Measurements from ENCODE around the gene PGLYRP4.

Gene PGLYRP4

GRCh38 chr1:153379591-153379990 is 30.9 kb upstream of the PGLYRP4 start:
- no peak for DNase-seq (ENCODE audit: extremely low read depth in 1 of 2, low read depth in 1 of 2)

GRCh38 chr1:153375511-153375910 is 26.9 kb upstream of the PGLYRP4 start, which contains the start of gene S100A12:
S100A12 (minus strand) TSS chr1:153375621; CDS start chr1:153374592, 1,029 bp downstream.
- no peak for DNase-seq (ENCODE audit: extremely low read depth in 1 of 2, low read depth in 1 of 2)

GRCh38 chr1:153374071-153374470 is 25.4 kb upstream of the PGLYRP4 start:
- no peak for DNase-seq (ENCODE audit: extremely low read depth in 1 of 2, low read depth in 1 of 2)

GRCh38 chr1:153372571-153372970 is 23.9 kb upstream of the PGLYRP4 start:
- DNase-seq (ENCODE audit: extremely low read depth in 1 of 2, low read depth in 1 of 2): no peak

GRCh38 chr1:153371231-153371630 is 22.6 kb upstream of the PGLYRP4 start:
- no peak for DNase-seq (ENCODE audit: extremely low read depth in 1 of 2, low read depth in 1 of 2)

- no peak for DNase-seq (ENCODE audit: extremely low read depth in 1 of 2, low read depth in 1 of 2)
Measured at GRCh38 chr1:153370146-153370545, 21.5 kb upstream of the PGLYRP4 start.

- no peak for DNase-seq (ENCODE audit: extremely low read depth in 1 of 2, low read depth in 1 of 2)
Measured at GRCh38 chr1:153368495-153368894, 19.9 kb upstream of the PGLYRP4 start.

GRCh38 chr1:153367090-153367489 is 18.4 kb upstream of the PGLYRP4 start:
- no peak for DNase-seq (ENCODE audit: extremely low read depth in 1 of 2, low read depth in 1 of 2)

- DNase-seq (ENCODE audit: extremely low read depth in 1 of 2, low read depth in 1 of 2): no peak
Measured at GRCh38 chr1:153366261-153366660, 17.6 kb upstream of the PGLYRP4 start.

- DNase-seq (ENCODE audit: extremely low read depth in 1 of 2, low read depth in 1 of 2): no peak
Measured at GRCh38 chr1:153365696-153366095, 17.1 kb upstream of the PGLYRP4 start.

- no peak for DNase-seq (ENCODE audit: extremely low read depth in 1 of 2, low read depth in 1 of 2)
Measured at GRCh38 chr1:153364766-153365666, 16.4 kb upstream of the PGLYRP4 start.

GRCh38 chr1:153364156-153364555 is 15.5 kb upstream of the PGLYRP4 start:
- no peak for DNase-seq (ENCODE audit: extremely low read depth in 1 of 2, low read depth in 1 of 2)

- no peak for DNase-seq (ENCODE audit: extremely low read depth in 1 of 2, low read depth in 1 of 2)
Measured at GRCh38 chr1:153363641-153364040, 15.0 kb upstream of the PGLYRP4 start.

- no peak for DNase-seq (ENCODE audit: extremely low read depth in 1 of 2, low read depth in 1 of 2)
Measured at GRCh38 chr1:153362187-153362775, 13.6 kb upstream of the PGLYRP4 start.

- no peak for DNase-seq (ENCODE audit: extremely low read depth in 1 of 2, low read depth in 1 of 2)
Measured at GRCh38 chr1:153361480-153362109, 13.0 kb upstream of the PGLYRP4 start.

GRCh38 chr1:153360592-153361479 is 12.2 kb upstream of the PGLYRP4 start:
- DNase-seq (ENCODE audit: extremely low read depth in 1 of 2, low read depth in 1 of 2): no peak

- DNase-seq (ENCODE audit: extremely low read depth in 1 of 2, low read depth in 1 of 2): no peak
Measured at GRCh38 chr1:153360190-153360589, 11.5 kb upstream of the PGLYRP4 start.

GRCh38 chr1:153359241-153359640 is 10.6 kb upstream of the PGLYRP4 start:
- DNase-seq (ENCODE audit: extremely low read depth in 1 of 2, low read depth in 1 of 2): no peak

GRCh38 chr1:153358691-153358975 is 10.0 kb upstream of the PGLYRP4 start:
- DNase-seq (ENCODE audit: extremely low read depth in 1 of 2, low read depth in 1 of 2): no peak

GRCh38 chr1:153357853-153358690 is 9.4 kb upstream of the PGLYRP4 start, which contains the start of gene S100A9:
S100A9 (plus strand) TSS chr1:153357854; CDS start chr1:153358284, 430 bp downstream.
- no peak for DNase-seq (ENCODE audit: extremely low read depth in 1 of 2, low read depth in 1 of 2)
